Skin of body (tissue), 2 donors: ENCODE results near the gene ING2. TPM values are rescaled to one million over a fixed set of nuclear protein-coding genes. Genes with fewer than 3 reads are reported as not detected.
"Not testable (repeated sequence)": the region's sequence is repeated elsewhere in the genome, so short reads cannot be mapped to it uniquely, and the experiment has no call there.

Experiments
- DNase-seq: peaks from one replicate; lab custom pipeline; 2025; lab: John Stamatoyannopoulos, UW
- total RNA-seq: library from RNA; depleted of rRNA; stranded (reverse); fragments of >200 nt; gene quantifications from one replicate; pipeline ENCODE4 v1.2.3, GENCODE V29; 2014

The ING2 gene, protein sequence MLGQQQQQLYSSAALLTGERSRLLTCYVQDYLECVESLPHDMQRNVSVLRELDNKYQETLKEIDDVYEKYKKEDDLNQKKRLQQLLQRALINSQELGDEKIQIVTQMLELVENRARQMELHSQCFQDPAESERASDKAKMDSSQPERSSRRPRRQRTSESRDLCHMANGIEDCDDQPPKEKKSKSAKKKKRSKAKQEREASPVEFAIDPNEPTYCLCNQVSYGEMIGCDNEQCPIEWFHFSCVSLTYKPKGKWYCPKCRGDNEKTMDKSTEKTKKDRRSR
- total RNA-seq = 13.2 TPM

- peak; percentile 85 for DNase-seq
Observed at GRCh38 chr4:183504930-183505610, at the start of gene ING2. Gene ING2 (plus strand): TSS chr4:183505058. CDS start chr4:183505196, 138 bp downstream.

DNA sequence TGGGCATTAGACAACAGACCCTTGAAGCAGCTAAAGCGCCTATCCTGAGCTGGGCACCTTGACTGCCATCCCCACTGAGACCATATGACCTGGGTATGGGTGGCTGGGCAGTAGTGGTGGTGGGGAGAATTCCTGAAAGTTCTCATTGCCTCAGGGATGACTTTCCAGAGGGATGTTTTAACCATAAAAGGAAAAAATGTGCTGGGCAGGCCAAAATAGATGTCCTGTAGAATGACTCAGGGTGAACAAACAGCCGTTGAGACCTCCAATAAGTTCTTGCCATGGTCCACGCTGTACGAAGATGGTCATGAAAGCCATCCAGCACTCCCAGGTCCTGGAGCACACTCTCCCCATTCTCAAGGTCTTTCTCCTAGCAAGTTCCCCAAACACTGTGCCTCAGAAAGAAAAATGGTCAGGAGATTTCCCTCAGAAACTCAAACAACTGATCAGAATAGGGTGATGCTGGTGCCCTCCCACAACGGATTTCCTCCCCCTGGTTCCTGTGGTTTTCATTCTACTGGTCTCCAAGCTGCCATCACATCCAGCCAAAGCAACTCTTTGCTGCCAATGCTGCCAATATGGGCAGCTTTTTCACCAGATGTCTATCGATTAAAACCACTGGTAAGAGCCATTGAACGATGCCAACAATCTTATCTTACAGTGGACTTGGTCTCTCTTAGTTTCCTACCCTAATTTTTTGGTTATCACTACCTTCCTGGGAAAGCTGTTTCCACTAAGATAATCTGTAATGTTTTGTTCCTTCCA, 49.2 kb upstream of the ING2 start:
- DNase-seq = no peak

GRCh38 chr4:183458005-183458404, 46.9 kb upstream of the ING2 start:
- no peak for DNase-seq

- not testable (repeated sequence) for DNase-seq
Observed at GRCh38 chr4:183463903-183464619, 40.8 kb upstream of the ING2 start.

GRCh38 chr4:183465879-183466278, 39.0 kb upstream of the ING2 start:
- DNase-seq = not testable (repeated sequence)

GRCh38 chr4:183467246-183467645, 37.6 kb upstream of the ING2 start:
- no peak for DNase-seq

DNA sequence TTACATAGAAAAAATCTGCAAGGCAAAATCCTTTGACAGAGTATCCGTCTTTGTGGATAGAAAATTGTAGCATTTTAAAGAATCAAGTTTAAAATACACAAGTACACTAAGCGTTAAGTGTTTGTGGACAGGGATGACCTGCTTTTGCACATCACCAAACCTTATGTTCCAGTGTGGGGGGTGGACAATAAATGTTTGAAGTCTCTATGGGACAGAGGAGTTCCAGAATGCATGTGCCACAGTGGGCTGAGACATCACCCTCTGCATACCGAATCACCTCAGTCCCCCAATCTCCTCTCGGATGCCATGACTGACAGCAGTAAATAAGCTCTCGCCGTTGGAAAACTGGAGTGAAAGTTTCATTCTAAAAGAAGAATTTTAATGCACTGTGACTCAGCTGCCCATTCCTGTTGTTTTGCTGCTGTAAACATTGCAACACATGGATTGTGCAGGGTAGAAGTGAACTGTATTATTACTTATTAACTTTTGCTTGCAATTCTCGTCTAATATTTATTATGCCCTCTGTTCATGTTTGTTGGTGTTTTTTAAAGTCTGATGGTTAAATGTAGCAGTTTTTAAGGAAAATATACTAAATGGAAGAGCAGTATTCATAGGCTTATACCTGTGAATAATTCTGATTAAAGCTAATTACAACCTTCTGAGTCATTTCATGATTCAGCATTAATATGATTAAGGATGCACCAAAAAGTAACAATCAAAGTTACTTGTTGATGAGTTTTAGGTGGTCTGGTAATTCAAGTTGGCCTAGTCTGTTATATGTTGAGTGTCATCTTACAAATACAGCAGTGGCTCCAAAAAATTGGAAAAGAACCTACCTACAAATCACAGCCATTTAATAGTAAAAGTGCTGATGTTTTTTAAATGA, 36.4 kb upstream of the ING2 start:
- no peak for DNase-seq

DNA sequence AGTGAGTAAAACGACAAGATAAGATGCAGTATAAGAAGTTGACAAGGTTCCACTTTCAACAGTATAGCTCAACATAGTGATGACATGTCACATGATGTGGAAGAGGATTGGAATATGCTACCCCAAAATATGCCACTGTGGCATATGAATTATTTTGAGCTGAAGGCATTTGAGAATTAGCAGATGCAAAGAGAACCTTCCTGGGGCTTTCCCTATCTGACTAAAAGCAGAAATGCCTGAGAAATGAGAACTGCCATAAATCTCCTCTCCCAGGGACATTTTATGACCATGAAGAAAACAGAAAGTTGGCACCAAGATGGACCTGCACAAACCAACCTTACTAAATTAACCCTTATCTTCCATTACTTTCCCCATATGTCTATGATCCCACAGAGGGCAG, 35.6 kb upstream of the ING2 start:
- no peak for DNase-seq

GRCh38 chr4:183469936-183470335, 34.9 kb upstream of the ING2 start:
- no peak for DNase-seq

DNA sequence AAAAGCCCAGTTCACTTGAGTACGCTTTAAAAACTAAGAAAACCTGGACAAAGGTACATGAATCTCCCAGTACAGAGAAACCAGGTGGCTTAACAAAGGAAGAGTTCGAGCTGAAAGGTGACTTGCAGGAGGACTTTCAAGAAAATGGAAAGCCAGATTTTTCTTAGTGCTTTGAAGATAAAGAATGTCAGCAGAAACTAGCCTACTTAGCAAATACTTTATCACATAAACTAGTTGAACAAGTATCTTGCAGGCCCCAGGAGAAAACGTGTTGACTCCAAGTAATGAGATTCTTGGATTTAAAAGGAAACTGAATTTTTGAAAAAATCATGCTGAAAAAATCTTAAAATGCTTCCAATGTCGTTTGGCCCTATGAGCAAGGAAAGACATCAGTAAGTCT, 34.0 kb upstream of the ING2 start:
- no peak for DNase-seq

DNA sequence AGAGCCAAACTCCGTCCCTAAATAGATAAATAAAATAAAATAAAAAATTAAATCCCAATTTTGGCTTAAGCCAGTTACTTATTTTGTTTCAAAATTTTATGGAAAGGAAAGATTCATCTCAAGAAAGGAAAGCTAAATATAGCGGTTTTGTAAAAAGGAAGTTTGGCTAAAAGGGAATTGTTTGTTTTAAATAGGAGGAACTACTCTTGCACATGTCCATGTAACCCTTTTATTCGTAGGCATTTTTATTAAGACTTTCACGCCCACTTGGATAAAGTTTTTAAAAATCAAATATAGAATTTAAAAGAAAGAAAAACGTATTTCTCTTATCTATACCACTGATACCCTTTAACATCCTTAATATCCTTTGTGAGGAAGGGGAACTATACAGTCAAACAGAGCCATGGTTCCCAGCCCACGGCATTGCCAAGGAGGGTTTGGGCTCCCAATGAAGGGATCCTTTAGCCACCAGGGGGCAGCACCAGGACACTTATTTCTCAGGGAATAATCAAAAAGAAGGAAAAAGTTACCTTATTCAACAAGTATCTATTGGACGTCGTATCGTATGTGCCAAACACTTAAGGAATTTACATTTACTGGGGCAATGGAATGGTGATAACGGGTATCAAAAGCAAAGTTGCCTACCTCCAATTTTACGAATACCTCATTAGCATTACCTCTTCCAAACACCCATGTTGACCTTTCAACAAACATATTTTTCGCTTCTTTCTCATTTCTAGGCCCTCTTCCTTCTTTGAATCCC, 32.7 kb upstream of the ING2 start:
- peak; percentile 56 for DNase-seq

- DNase-seq = no peak
Observed at GRCh38 chr4:183478123-183478522, 26.7 kb upstream of the ING2 start.

GRCh38 chr4:183478926-183479325, 25.9 kb upstream of the ING2 start:
- no peak for DNase-seq

DNA sequence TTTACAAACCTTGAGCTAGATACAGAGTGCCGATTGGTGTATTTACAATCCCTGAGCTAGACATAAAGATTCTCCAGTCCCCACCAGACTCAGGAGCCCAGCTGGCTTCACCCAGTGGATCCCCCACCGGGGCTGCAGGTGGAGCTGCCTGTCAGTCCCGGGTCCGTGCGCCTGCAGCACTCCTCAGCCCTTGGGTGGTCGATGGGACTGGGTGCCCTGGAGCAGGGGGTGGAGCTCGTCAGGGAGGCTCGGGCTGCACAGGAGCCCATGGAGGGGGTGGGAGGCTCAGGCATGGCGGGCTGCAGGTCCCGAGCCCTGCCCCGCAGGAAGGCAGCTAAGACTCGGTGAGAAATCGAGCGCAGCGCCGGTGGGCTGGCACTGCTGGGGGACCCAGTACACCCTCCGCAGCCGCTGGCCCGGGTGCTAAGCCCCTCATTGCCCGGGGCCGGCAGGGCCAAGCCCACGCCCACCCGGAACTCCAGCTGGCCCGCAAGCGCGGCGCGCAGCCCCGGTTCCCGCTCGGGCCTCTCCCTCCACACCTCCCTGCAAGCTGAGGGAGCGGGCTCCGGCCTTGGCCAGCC, 22.3 kb upstream of the ING2 start:
- not testable (repeated sequence) for DNase-seq

DNA sequence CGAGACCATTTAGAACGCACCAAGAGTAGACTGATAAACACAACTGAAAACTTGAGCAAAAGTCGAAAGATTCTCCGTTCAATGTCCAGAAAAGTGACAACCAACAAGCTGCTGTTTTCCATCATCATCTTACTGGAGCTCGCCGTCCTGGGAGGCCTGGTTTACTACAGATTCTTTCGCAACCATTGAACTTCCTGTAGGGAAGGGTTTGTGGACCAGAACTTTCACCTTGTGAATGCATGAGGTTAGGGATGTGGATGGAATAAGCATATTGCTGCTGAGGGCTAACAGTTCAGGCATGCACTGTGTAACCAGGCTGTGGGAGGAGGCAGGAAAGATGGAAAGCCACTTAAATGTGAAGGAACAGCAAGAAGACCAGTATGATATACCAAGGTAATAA, 20.9 kb upstream of the ING2 start:
- DNase-seq = no peak

DNA sequence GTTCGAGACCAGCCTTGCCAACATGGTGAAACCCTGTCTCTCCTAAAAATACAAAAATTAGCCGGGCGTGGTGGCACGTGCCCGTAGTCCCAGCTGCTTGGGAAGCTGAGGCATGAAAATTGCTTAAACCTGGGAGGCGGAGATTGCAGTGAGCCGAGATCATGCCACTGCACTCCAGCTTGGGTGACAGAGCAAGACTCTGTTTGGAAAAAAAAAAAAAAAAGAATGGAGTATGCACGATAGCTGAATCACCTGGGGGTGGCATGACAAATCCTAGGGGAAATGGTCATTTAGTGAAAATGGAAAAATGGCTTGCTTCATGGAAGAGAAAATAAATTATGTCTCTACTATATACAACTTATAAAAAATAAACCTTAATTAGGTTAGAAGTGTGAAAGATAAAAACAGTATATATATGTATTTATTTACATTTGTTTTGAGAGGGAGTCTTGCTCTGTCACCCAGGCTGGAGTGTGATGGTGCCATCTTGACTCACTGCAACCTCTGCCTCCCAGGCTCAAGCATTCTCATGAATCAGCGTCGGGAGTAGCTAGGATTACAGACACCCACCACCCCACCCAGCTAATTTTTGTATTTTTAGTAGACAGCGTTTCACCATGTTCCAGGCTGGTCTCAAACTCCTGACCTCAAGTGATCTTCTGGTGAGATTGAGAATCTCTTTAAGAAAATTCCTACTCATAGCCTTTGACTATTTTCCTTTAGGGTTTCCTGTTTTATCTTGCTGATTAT, 19.3 kb upstream of the ING2 start:
- no peak for DNase-seq

GRCh38 chr4:183492791-183493222, 12.1 kb upstream of the ING2 start:
- DNase-seq = no peak

DNA sequence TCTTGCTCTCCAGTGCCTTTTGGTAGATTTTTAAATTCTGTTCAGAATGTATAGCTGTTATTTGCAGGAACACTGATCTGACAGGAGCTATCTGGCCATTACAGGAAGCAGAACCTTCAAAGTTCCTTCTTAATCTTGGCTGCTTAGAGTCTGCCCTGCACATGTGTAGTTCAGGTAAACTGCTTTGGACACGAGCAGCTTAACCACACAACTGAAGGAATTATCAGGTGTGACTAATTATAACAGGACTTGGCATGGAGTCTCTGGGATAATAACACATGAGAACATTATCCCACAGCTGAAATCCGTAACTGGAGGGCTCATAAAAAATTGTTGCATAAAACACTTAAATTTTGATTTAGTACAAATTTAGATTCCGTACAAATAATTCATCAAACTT, 11.6 kb upstream of the ING2 start:
- DNase-seq = no peak

GRCh38 chr4:183495184-183495583, 9.7 kb upstream of the ING2 start:
- DNase-seq = peak; percentile 44
